Fibroblast of upper back skin (primary cell): ENCODE results near the gene ZBTB45.
"Not testable (repeated sequence)": the region's sequence is repeated elsewhere in the genome, so short reads cannot be mapped to it uniquely, and the experiment has no call there.

Source experiments
- DNase-seq: peaks from one replicate; pipeline ENCODE4 v3.0.0-alpha.2; 2013

The ZBTB45 gene

GRCh38 chr19:58554494-58555368 is 35.1 kb upstream of the ZBTB45 start, which contains the start of gene CHMP2A:
Gene CHMP2A (minus strand): TSS chr19:58555105. CDS start chr19:58554212, 893 bp downstream.
- peak; percentile 96 for DNase-seq

GRCh38 chr19:58553799-58554493 is 34.3 kb upstream of the ZBTB45 start:
- no peak for DNase-seq

- DNase-seq = no peak
These were observed 33.0 kb upstream of the ZBTB45 start for GRCh38 chr19:58552655-58553054.

- DNase-seq = no peak
These were observed 32.2 kb upstream of the ZBTB45 start for GRCh38 chr19:58551577-58552471.

GRCh38 chr19:58551123-58551497 is 31.5 kb upstream of the ZBTB45 start:
- no peak for DNase-seq

GRCh38 chr19:58550362-58551122 is 30.9 kb upstream of the ZBTB45 start:
- no peak for DNase-seq

GRCh38 chr19:58549664-58550361 is 30.2 kb upstream of the ZBTB45 start:
- DNase-seq = no peak

GRCh38 chr19:58548859-58549663 is 29.5 kb upstream of the ZBTB45 start:
- no peak for DNase-seq

GRCh38 chr19:58547323-58548312 is 28.0 kb upstream of the ZBTB45 start:
- no peak for DNase-seq

- DNase-seq = no peak
These were observed 26.5 kb upstream of the ZBTB45 start for GRCh38 chr19:58546019-58546530.

- DNase-seq = no peak
These were observed 25.8 kb upstream of the ZBTB45 start for GRCh38 chr19:58545286-58546018.

GRCh38 chr19:58544591-58545285 is 25.1 kb upstream of the ZBTB45 start:
- no peak for DNase-seq

- DNase-seq = peak; percentile 100
These were observed 24.4 kb upstream of the ZBTB45 start, which contains the start of gene TRIM28 for GRCh38 chr19:58543826-58544590. Gene TRIM28 (plus strand): TSS chr19:58544064. CDS start chr19:58544758, 694 bp downstream.

GRCh38 chr19:58542641-58543372 is 23.2 kb upstream of the ZBTB45 start:
- not testable (repeated sequence) for DNase-seq

GRCh38 chr19:58539169-58539559 is 19.6 kb upstream of the ZBTB45 start:
- not testable (repeated sequence) for DNase-seq
